Liver (tissue), 9 donors: ENCODE data around the gene MIEF1. TPM values are rescaled to one million over a fixed set of nuclear protein-coding genes. Genes with fewer than 3 reads are reported as not detected.
A peak's percentile ranks its signal among the peaks of the same experiment; 100 is the strongest.

Experiments used
- DNase-seq: peaks from one replicate; pipeline ENCODE4 v3.0.0-alpha.2; 2017; ENCODE audit warnings: low spot score
- H3K27ac ChIP-seq, 2 donors: one replicate each; pipeline ENCODE4 v1.7.0; 2013; ENCODE audit warnings: inconsistent platforms in 2 of 2, low read length in 2 of 2, control low read depth in 1 of 2, low read depth in 1 of 2, mild to moderate bottlenecking in 1 of 2
- H3K27me3 ChIP-seq, 4 donors: one replicate each; pipeline versions ENCODE4 v1.6.1 to v1.7.0; 2013; ENCODE audit warnings: low read length in 3 of 4, inconsistent platforms in 1 of 4, mild to moderate bottlenecking in 1 of 4, moderate library complexity in 1 of 4; ENCODE audit not compliant: control insufficient read depth in 4 of 4, insufficient read depth in 4 of 4
- H3K36me3 ChIP-seq, 4 donors: one replicate each; pipeline versions ENCODE4 v1.6.1 to v1.7.0; 2013; ENCODE audit warnings: low read length in 3 of 4, mild to moderate bottlenecking in 3 of 4, low read depth in 1 of 4, moderate library complexity in 1 of 4; ENCODE audit not compliant: control insufficient read depth in 4 of 4, insufficient read depth in 3 of 4
- H3K4me1 ChIP-seq, 4 donors: one replicate each; pipeline versions ENCODE4 v1.6.1 to v1.7.0; 2013; ENCODE audit warnings: low read length in 3 of 4, mild to moderate bottlenecking in 3 of 4, moderate library complexity in 1 of 4; ENCODE audit not compliant: control insufficient read depth in 4 of 4, insufficient read depth in 4 of 4
- H3K4me3 ChIP-seq, 3 donors: one replicate each; pipeline versions ENCODE4 v1.6.1 to v1.7.0; 2013; ENCODE audit warnings: low read length in 3 of 3, control low read depth in 1 of 3, low read depth in 1 of 3, mild to moderate bottlenecking in 1 of 3
- H3K9ac ChIP-seq, 2 donors: one replicate each; pipeline ENCODE4 v1.7.0; 2013; ENCODE audit warnings: low read length in 2 of 2, mild to moderate bottlenecking in 2 of 2, moderate library complexity in 2 of 2, control low read depth in 1 of 2, low read depth in 1 of 2
- H3K9me3 ChIP-seq, 4 donors: one replicate each; pipeline versions ENCODE4 v1.6.1 to v1.7.0; 2013; ENCODE audit warnings: low read length in 3 of 4; ENCODE audit not compliant: control insufficient read depth in 4 of 4
- ATF3 ChIP-seq: IDR thresholded peaks from 2 replicates; pipeline ENCODE4 v1.6.1; 2016; ENCODE audit warnings: antibody characterized with exemption
- EGR1 ChIP-seq, 2 donors: IDR thresholded peaks; 2 replicates each; pipeline ENCODE4 v1.6.1; 2016 to 2018; ENCODE audit warnings: antibody characterized with exemption in 2 of 2, low read depth in 2 of 2
- FOXA1 ChIP-seq: IDR thresholded peaks from 2 replicates; pipeline ENCODE4 v1.6.1; 2016; ENCODE audit warnings: antibody characterized with exemption
- FOXA2 ChIP-seq: IDR thresholded peaks from 2 replicates; pipeline ENCODE4 v1.6.1; 2016; ENCODE audit warnings: antibody characterized with exemption
- GABPA ChIP-seq, 2 donors: IDR thresholded peaks in 1 of 2; conservative IDR thresholded peaks in 1 of 2; 2 replicates each; pipeline ENCODE4 v1.6.1; 2016; ENCODE audit warnings: antibody characterized with exemption in 2 of 2, mild to moderate bottlenecking in 1 of 2, moderate library complexity in 1 of 2
- HNF4A ChIP-seq, 2 donors: conservative IDR thresholded peaks; 2 replicates each; pipeline ENCODE4 v1.6.1; 2016; ENCODE audit warnings: antibody characterized with exemption in 2 of 2, mild to moderate bottlenecking in 2 of 2
- HNF4G ChIP-seq: IDR thresholded peaks from 2 replicates; pipeline ENCODE4 v1.6.1; 2016; ENCODE audit warnings: antibody characterized with exemption
- JUND ChIP-seq, 2 donors: IDR thresholded peaks; 2 replicates each; pipeline ENCODE4 v1.6.1; 2016; ENCODE audit warnings: antibody characterized with exemption in 2 of 2
- MAX ChIP-seq: IDR thresholded peaks from 2 replicates; pipeline ENCODE4 v1.6.1; 2016; ENCODE audit warnings: antibody characterized with exemption
- NR2F2 ChIP-seq: IDR thresholded peaks from 2 replicates; pipeline ENCODE4 v1.6.1; 2016; ENCODE audit warnings: antibody characterized with exemption
- RAD21 ChIP-seq, 2 donors: IDR thresholded peaks; 2 replicates each; pipeline ENCODE4 v1.6.1; 2016; ENCODE audit warnings: antibody characterized with exemption in 2 of 2, mild to moderate bottlenecking in 2 of 2
- REST ChIP-seq: IDR thresholded peaks from 2 replicates; pipeline ENCODE4 v1.6.1; 2016; ENCODE audit warnings: antibody characterized with exemption, mild to moderate bottlenecking
- RXRA ChIP-seq, 2 donors: IDR thresholded peaks; 2 replicates each; pipeline ENCODE4 v1.6.1; 2017 to 2018; ENCODE audit warnings: antibody characterized with exemption in 2 of 2, mild to moderate bottlenecking in 1 of 2
- SP1 ChIP-seq: IDR thresholded peaks from 2 replicates; pipeline ENCODE4 v1.6.1; 2018; ENCODE audit warnings: antibody characterized with exemption, mild to moderate bottlenecking
- YY1 ChIP-seq: IDR thresholded peaks from 2 replicates; pipeline ENCODE4 v1.6.1; 2016; ENCODE audit warnings: antibody characterized with exemption, mild to moderate bottlenecking
- WGBS: extraction: QIAGEN DNeasy Blood & Tissue Kit; methylation state at CpG from one replicate; pipeline ENCODE4 v1.1.7; 2013; 5-methylcytosine and 5-hydroxymethylcytosine counted together
- polyA plus RNA-seq, 2 donors: library from polyadenylated mRNA; stranded (reverse) in 1 of 2; unstranded in 1 of 2; fragments of 200-250 nt in 1 of 2; fragments of >200 nt in 1 of 2; fragmentation: Nextera tagmentation in 1 of 2; extraction: Ambion mirVana in 1 of 2; gene quantifications; one replicate each; pipeline versions ENCODE4 v1.2.1 to v1.2.3, GENCODE V29; 2013 to 2015
- total RNA-seq, 2 donors: library from RNA; depleted of rRNA; stranded (reverse); fragments of >200 nt; gene quantifications; one replicate each; pipeline ENCODE4 v1.2.3, GENCODE V29; 2014
- donor health status: healthy.
- donor health status: healthy.
- donor health status: healthy.
- donor health status: healthy.
- donor health status: healthy.

Gene MIEF1
- total and polyA plus RNA-seq, 4 donors, result 12.9 to 31.1 (median 20.7) TPM

GRCh38 chr22:39524089-39524752 lies 22.1 kb downstream of the MIEF1 start:
- TF ChIP-seq RXRA (IDR thresholded peaks at IDR 0.05), result peak in 1 of 2 donors; percentile 16
- no peak for TF ChIP-seq HNF4G
- Histone ChIP-seq H3K4me1 (peaks cover 8 to 61% (median 47%) of the 10 kb centered on the region in 4 donors), H3K4me3 (no peak overlapping the region), H3K27me3 (no peaks in the 10 kb centered on the region), H3K9ac (no peak overlapping the region), H3K36me3 (peaks cover 4 to 26% (median 21%) of the 10 kb centered on the region in 4 donors), H3K9me3 (no peaks in the 10 kb centered on the region), H3K27ac (no peak overlapping the region)
- WGBS, result 83% methylated on average over 13 of the region's 13 CpGs
- no peak for DNase-seq

- peaks cover 13 to 65% (median 52%) of the 10 kb centered on the region in 4 donors for H3K4me1 ChIP-seq
- no peak for DNase-seq
- no peak overlapping the region for H3K4me3 ChIP-seq
- TF ChIP-seq FOXA1 (no peak), REST (no peak), MAX (no peak), JUND (IDR thresholded peaks at IDR 0.05) (no peak), ATF3 (no peak), GABPA (IDR thresholded peaks at IDR 0.05 in 1 of 2, conservative IDR thresholded peaks at IDR 0.05 in 1 of 2) (no peak), YY1 (no peak), SP1 (no peak), EGR1 (IDR thresholded peaks at IDR 0.05; ENCODE audit: low read depth in 2 of 2) (no peak)
- 80% methylated on average over 10 of the region's 10 CpGs for WGBS
- H3K9me3 ChIP-seq, result no peaks in the 10 kb centered on the region
- no peak overlapping the region for H3K9ac ChIP-seq
- H3K27ac ChIP-seq, result no peak overlapping the region
- H3K27me3 ChIP-seq, result no peaks in the 10 kb centered on the region
- peaks cover 7 to 32% (median 22%) of the 10 kb centered on the region in 4 donors for H3K36me3 ChIP-seq
These were observed 22.9 kb downstream of the MIEF1 start for GRCh38 chr22:39524753-39525657.

- 80% methylated on average over 4 of the region's 4 CpGs for WGBS
- Histone ChIP-seq H3K27ac (no peak overlapping the region), H3K9me3 (no peaks in the 10 kb centered on the region), H3K27me3 (no peaks in the 10 kb centered on the region), H3K4me3 (no peak overlapping the region), H3K4me1 (peaks cover 14 to 71% (median 57%) of the 10 kb centered on the region in 4 donors), H3K36me3 (peaks cover 7 to 32% (median 23%) of the 10 kb centered on the region in 4 donors), H3K9ac (no peak overlapping the region)
- no peak for DNase-seq
- no peak for TF ChIP-seq RXRA (IDR thresholded peaks at IDR 0.05)
- TF ChIP-seq FOXA2, result no peak
- TF ChIP-seq NR2F2, result no peak
- no peak for TF ChIP-seq REST
- no peak for TF ChIP-seq YY1
- no peak for TF ChIP-seq HNF4A (conservative IDR thresholded peaks at IDR 0.05)
- no peak for TF ChIP-seq GABPA (IDR thresholded peaks at IDR 0.05 in 1 of 2, conservative IDR thresholded peaks at IDR 0.05 in 1 of 2)
- TF ChIP-seq RAD21 (IDR thresholded peaks at IDR 0.05), result no peak
These were observed 23.5 kb downstream of the MIEF1 start for GRCh38 chr22:39525658-39525975.
